ENCODE results near the gene IP6K1.
"Not testable (repeated sequence)": the region's sequence is repeated elsewhere in the genome, so short reads cannot be mapped to it uniquely, and the experiment has no call there.

The IP6K1 gene

DNA sequence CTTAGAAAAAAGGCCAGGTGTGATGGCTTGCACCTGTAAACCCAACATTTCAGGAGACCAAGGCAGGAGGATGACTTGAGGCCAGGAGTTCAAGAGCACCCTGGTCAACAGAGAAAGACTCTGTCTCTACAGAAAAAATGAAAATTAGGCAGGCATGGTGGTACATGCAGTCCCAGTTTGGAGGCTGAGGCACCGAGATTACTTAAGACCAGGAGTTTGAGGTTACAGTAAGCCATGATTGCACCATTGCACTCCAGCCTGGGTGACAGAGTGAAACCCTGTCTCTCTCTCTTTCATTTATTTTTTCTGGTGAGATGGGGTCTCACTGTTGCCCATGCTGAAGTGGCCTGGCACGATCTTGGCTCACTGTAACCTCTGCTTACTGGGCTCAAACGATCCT lies 24.7 kb downstream of the IP6K1 start:
- DNase-seq = no peak

DNA sequence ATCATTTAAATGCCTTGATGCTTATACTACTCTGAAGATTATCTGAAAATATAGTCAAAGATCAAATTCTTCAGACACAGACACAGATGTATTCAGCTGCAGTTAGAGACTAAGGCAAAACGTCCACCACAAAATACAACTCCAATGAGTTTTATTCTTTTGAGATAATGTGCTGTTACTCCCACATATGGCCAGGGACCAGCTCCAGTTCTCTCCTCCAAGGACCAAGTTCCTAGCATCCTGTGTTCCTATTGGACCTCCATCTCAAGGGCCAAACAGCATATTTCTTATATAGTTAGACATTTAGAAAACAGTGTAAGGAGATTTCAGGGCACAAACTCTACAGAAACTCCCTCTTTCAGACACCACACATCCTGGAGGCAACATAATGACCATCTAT lies 27.1 kb downstream of the IP6K1 start:
- no peak for DNase-seq

DNA sequence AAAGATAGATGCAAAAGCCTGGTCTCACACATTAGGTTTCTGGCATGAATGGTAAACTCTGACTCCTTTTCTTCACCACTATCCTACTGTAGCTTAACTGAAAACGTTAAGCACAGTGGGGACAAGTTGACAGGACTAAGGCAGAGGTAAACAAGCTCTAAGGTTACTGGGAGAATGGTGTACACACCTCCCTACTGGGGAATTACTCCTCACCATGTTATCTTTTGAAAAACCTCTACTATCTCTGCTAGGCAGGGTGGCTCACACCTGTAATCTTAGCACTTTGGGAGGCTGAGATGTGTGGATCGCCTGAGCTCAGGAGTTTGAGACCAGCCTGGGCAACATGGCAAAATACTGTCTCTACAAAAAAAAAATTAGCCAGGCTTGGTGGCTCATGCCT lies 29.1 kb downstream of the IP6K1 start:
- no peak for DNase-seq

DNA sequence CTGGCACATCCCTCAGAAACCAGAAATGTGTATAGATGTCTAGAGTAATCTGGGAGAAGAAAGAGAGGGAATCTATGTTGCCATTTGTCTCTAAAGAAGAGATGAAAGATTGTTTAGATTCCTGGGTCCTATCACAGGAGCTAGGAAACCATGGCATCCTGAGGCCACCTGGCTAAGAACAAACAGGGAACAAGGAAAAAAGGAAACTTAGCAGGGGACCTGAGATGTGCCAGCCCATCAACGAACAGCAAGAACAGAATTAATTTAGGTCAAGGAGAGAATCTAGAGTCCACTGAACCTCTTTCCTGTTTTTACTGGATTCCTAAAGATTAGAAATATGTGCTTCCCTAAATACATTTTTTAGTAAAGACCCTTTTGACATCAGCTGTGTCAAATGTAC lies 30.3 kb downstream of the IP6K1 start:
- DNase-seq = no peak

DNA sequence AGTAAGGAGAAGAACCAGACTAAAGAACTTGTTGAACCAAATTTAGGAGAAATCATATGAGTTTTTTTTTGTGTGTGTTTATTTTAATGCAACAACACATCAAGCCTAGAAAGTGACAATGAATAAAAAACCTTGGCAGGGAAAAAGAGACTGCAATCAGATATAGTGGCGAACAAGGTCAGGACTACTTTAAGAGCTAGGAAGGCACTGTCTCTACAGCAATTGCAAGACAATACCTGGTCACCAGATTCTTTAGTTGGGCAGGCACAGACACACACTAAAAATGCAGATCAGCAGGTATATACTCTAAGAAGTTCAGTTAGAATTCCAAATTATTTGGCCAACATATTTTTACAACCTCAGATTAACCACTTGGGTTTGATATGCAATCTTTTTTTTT lies 31.8 kb downstream of the IP6K1 start:
- no peak for DNase-seq

DNA sequence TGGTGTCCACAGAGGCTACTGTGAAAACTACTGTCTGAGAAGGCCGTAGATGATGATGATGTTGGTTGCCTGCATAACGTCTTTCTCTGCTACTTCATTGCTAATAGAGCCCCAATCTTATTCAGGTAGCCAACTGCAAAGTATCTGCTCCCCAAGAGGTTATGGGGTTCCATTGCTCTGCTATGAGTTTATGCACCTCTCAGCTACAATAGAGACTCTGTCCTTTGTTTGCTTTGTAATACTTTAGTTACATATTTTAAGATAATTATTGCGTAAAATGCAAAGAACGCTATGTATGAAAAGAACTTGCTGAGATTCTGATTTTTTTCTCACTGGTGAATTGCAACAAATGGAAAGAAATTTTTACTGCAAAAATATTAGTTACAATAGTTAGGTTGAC lies 34.8 kb downstream of the IP6K1 start:
- DNase-seq = no peak

DNA sequence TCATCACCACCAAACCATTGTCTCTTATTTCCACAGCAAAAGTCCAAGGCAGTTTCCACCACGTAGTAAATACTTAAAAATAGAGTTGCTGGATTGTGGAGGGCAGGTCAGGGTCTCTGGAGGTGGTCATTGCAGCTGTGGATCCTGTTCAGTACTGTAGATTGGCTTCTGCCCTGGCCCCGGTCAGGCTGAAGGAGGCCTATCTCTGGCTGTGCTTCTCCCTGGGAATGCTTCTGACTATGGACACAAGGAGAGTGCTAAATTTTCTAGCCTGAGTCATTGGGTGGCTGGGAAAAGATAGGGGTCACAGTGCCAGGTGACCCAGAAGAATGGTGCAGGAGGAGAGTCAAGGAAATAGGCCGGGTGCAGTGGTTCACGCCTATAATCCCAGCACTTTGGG lies 36.3 kb downstream of the IP6K1 start:
- DNase-seq = no peak

DNA sequence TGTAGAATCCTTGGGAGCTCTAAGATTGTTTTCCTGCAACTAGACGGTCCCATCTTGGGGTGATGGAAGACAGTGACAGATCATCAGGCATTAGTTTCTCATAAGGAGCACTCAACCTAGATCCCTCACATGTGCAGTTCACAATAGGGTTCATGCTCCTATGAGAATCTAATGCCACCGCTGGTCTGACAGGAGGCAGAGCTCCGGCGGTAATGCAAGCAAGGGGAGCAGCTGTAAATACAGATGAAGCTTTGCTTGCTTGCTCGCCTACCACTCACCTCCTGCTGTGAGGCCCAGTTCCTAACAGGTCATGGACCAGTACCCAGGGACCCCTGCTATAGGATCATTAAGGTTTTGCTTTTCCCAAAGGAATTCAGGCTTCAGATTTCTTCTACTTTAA lies 37.5 kb downstream of the IP6K1 start:
- DNase-seq = not testable (repeated sequence)

DNA sequence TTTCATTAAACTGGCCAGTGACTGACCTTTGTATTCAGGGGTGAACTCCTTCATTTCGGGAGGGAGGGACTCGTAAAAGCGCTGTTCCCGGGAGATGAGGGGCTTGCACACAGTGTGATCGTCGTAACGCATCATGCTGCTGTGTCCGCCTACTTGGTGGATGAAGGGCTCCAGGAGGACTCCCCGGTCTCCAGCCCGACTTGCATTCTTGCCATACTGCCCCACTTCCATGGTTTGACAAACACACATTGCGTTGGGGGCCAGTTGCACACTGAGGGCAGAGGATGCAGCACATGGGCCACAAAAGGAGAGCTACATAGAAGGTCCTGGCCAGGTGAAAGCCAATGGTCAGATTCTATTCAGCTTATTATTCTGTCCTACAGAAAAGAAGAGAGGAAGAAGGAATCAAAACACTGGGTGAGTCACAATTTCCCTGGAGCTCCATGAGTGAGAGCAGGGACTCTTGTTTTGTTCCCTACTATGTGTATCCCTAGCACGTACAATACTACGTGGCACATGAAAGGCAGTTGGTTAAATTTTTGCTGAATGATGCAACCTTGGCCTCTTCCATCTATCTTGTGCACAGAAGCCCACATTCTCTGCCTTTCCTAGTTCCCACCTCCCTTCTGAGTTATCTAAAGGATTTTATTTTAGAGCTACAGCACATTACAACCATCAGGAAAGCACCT lies 38.4 kb downstream of the IP6K1 start:
- no peak for DNase-seq

DNA sequence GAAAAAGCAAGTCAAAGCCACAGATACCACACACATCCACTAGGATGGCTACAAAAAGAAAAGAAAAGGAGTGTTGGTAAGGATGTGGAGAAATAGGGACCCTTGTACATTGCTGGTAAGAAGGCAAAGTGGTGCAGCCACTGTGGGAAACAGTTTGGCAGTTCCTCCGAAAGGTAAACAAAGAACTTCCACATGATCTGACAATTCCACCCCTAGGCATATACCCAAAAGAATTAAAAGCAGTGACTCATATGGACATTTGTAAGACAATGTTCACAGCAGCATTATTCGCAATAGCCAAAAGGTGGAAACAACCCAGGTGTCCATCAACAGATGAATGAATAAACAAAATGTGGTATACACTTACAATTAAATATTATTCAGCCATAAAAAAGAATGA lies 40.4 kb downstream of the IP6K1 start:
- DNase-seq = no peak

DNA sequence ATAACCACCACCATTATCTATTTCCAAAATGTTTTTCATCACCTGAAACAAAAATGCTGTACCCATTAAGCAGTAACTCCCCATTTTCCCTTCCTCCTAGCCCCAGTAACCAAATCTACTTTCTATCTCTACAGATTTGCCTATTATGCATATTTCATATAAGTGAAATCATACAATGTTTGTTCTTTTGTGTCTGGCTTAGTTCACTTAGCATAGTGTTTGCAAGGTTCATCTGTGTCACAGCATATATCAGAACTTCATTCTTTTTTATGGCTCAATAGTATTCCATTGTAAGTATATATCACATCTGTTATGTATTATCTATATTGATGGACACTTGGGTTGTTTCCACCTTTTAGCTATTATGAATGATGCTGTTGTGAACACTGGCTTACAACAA lies 45.9 kb downstream of the IP6K1 start:
- DNase-seq = no peak

DNA sequence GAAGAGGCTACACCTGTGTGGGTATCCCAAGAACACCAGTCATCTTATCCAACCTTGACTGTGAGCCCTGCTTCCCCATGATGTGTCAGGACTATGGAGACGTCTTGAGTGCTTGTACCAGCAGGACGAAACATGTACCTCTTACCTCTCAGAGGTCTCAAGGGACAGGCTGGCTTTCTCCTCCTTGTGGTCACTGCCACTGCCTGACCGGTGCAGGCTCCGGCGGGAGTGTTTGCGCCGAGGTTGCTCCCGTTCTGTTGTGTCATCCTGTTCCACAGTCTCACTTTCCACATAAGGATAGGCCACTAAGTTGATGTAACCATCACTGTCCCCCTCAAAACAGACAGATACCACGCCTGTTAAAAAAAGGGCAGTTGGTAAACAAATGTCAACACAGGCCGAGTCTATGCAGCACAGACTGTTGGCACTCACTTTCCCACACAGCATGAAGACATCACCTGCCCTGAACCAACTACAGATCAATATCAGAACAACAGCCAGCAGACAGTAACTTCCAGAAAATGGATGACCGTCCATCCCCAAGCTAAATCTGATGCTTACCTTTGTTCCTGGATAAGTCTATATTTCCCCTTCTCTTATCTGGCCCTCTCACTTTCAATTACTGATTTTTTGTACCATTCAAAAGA lies 48.2 kb downstream of the IP6K1 start:
- no peak for DNase-seq

DNA sequence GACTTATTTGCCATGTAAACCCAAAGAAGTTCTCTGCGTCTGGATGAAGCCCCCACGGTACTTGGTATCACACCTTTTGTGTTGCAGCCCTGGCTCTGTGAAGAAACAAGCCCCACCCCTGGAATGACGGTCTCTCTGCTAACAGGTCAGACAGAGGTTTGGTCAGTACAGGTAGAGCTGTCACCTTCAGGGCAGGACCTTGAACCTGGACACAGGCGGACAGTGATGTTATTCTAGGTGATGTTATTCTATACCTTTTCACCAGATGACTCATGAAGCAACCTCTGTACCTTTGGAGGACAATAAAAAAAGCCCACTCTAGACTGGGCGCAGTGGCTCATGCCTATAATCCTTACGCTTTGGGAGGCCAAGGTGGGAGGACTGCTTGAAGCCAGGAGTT lies 51.6 kb downstream of the IP6K1 start:
- no peak for DNase-seq

DNA sequence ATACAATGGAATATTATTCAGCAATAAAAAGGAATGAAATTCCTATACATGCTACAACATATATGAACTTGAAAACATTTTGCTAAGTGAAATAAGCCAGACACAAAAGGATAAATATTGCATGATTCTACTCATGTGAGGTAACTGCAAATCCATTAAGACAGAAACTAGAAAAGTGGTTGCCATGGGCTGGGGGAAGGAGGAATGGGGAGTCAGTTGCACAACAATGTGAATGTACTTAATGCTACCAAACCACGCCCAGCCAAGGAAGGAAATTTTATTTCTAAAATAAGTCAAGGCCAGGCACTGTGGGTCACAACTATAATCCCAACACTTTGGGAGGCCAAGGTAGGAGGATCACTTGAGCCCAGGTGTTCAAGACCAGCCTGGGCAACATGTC lies 52.8 kb downstream of the IP6K1 start:
- DNase-seq = no peak

DNA sequence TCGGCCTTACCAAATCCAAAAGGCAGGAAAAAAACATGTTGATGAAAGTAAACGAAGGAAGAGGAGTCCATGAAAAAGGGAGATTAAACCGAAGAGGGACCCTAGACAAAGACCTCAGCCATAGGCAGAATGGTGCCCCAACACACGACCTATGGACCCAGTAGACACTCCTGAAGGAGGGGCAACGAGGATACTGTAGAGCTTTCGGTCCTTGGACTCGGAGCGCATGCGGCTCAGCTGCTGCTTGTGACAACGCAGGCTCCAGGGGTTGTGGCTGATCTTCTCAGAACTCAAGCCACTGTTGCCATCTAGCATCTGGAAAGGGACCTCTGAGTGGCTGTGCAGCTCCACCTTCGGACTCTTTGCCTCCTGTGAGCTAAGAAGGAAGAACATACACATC lies 53.7 kb downstream of the IP6K1 start:
- no peak for DNase-seq

DNA sequence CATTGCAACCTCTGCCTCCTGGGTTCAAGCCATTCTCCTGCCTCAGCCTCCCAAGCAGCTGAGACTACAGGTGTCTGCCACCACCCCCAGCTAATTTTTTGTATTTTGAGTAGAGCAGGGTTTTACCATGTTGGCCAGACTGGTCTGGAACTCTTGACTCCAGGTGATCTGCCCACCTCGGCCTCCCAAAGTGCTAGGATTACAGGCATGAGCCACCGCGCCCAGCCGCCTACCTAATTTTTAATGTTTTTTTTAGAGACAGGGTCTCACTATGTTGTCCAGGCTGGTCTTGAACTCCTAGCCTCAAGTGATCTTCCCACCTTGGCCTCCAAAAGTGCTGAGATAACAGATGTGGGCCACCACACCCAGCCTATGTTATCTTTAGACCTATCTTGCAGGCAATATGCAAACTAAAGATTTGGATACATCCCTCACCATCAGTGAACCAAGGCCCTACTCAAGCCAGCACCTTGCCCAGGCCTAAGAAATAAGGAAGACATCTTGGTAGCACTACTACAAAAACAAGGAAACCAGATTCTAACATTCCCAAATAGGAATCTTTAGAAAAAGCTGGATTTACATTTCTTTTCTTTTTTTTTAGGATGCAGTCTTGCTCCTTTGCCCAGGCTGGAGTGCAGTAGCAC lies 56.3 kb downstream of the IP6K1 start:
- DNase-seq = no peak

DNA sequence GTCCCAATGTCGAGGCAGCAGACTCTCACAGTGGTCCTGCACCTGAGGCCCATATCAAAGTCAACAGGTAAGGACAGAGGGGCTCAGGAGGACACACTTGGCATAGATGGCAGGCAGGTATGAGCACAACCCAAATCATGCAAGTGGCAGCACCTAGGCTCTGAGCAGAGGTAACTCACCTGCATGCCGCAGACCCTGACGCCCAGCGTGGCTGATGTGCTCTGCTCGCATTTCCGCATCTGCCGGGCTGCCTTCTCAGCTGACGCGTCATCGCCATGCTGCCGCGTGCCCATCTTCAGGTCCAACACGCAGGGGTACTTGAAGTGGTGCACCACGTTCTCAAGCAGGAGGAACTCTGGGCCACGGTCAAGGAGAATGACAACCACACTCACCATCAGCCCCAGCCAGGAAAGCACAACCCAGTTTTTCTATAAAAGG lies 58.4 kb downstream of the IP6K1 start:
- no peak for DNase-seq

DNA sequence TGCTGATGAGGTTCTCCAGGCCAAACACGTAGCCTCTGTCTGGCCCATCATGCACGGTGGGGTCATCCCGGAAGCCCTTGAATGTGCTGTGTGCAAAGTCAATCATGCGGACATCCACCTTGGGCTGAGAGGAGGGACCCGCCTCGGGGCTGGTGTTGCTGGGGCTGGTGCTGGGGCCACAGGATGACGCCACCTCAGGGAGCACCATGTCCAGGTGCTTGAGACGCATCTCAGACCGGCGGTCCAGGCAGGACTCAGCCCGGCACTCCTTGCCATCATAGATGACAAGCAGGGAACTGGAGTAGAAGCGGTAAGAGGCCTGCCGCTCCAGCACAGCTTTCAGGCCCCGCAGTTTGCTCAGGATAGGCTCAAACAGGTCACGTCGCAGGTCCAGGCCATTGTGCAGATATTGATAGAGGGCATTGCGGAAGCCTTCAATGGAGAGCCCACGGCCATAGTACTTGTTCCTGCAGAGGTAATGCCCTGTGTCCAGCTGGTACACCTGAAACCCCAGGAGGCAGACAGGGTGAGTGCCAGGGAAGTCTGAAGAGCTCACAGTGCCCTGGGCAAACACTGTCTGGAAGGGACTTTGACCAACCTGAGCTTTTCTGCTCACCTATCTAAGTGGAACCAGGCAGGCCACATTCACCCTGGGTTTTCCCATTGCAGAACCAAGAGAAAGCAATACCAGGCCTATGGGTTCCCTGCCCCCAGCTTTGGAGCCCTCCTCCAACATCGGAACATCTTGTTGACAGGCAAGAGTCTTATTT lies 59.0 kb downstream of the IP6K1 start:
- DNase-seq = no peak

DNA sequence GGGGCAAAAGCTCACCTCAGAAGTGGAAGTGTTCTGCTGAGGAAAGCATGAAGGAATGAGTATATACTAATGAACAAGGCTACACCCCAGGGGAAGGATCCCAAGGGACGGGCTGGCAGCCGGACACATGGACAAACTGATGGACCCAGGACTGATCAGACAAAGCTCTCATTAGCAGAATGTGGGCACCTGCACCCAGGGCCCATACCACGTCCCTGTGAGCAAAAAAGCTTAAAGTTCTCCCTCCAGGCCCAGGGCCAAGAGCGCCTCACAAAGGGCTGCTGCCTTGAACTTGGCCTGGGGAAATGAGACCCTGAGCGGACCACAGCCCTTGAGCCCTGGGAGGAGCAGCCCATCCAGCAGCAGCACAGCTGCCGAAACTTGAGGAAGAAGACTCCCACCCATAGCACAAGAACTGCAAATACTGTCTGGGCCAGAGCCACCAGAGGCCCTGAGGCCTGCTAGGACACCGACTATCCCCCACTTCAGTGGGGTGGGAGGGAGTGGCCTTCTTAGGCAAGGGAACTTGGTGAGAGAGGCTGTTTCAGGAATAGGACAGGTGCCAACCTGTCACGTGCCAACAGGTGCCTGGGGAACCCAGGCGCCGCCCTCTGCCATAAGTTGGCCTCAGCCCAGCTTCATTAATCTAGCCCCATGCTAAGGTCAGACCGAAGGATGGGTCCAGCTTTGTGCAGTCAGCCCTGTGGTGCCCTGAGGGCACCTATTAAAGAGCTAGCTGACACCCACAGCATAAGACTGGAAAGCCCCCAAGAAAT lies 60.2 kb downstream of the IP6K1 start:
- no peak for DNase-seq

DNA sequence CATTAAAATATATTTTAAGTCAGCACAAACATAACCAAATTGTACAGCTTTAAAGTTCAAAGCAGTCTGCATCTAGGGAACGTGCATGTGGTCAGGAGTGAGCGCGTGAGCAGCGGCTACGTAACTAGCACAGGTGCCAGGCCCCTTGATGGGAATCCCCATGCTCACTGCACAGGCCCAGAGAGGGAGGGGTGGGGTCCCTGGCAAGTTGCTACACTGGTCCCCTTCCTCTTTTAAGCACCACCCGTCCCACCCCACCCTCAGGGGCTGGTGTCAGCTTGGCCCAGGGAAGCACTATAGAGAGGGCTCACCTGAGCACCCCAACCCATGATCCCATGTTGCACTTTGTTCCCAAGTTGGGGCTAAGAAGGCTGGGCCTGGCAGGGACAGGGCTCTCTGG lies 61.8 kb downstream of the IP6K1 start:
- no peak for DNase-seq

DNA sequence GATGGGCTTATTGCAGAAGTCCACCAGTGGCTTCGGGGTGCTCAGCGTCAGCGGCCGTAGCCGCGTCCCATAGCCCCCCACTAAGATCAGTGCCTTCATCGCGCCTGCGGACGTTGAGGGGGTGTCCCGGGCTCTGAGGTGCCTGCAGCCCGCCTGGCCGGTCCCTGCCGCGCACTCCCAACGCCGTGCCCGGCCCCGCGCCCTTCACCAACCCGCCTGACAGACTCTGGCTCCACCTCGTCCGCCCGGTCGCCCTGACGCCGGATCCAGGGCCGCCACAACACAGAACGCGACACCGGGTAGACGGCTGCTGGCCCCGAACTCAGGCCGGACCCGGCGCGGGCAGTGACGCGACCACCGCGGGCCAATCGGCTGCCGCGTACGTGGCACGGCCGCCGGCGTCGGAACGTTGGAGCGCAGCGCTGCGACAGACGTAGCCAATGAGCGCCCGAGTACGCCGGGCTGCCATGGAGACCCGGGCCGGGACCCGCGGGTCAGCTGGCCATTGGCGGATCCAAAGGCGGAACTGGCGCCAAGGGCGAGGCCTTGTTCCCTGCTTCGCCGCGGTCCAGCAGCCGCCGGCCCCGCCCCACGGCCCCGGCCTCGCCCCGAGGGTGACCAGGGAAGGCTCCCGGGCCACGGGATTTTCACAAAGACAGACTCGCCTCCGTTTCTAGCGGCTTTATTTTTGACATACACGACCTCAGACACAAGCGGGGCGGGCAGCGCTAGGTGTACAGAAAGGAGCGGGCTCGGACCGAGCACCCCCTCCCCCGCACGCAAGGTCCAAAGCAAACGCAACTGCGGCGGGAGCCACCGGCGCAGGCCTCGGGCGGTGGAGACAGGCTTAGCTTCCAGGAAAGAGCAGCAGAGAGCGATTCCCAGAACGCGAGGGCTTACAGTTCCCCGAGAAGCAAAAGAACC lies 62.5 kb downstream of the IP6K1 start, which contains the start of gene GMPPB:
GMPPB (minus strand) TSS at position 324 of the 924 bp plus-strand sequence; CDS start at position 99, 225 bp downstream.
- DNase-seq = peak; percentile 70

DNA sequence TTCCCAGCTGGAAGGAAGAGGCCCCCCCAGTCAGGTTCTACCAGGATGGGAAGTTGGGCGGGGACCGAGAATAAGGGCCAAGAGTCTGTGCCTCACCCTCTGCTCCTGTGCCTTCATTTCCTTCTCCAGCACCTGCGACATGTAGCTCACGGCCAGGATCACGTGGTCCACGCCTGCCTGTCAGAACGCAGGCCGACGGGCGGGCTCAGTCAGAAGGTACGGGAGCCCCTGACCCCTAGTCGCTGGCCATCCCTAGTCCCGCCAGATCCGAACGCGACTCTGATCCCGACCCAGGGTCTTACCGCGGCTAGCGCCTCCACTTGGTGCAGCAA lies 63.1 kb downstream of the IP6K1 start:
- no peak for DNase-seq

Measured in NCI-H2171 (cell line).